GM23338 (cell line): ENCODE results near the gene FBXO2. TPM values are rescaled to one million over a fixed set of nuclear protein-coding genes. Genes with fewer than 3 reads are reported as not detected.

Experiments
- ATAC-seq: fragments of 200-7000 bp; cut with Tn5 transposase; 3 replicates; pipeline ENCODE4 v1.9.1; 2020
- DNase-seq: peaks from one replicate; pipeline ENCODE4 v3.0.0-alpha.2; 2015; ENCODE audit warnings: low spot score
- H2AFZ ChIP-seq: fragments of 200-600 bp; sonication (generic); 2 replicates; pipeline ENCODE4 v1.8.0; 2016; ENCODE audit warnings: antibody characterized with exemption, mild to moderate bottlenecking, moderate library complexity
- H3F3A ChIP-seq: fragments of 200-600 bp; sonication (generic); replicated peaks from 2 replicates; pipeline ENCODE4 v1.8.0; 2017; ENCODE audit warnings: antibody characterized with exemption, mixed run types, low read depth
- H3K27ac ChIP-seq: fragments of 200-600 bp; sonication (generic); 2 replicates; pipeline ENCODE4 v1.6.1; 2016; ENCODE audit warnings: low read depth
- H3K27me3 ChIP-seq: fragments of 200-600 bp; sonication (generic); 2 replicates; pipeline ENCODE4 v1.8.0; 2016; ENCODE audit warnings: mild to moderate bottlenecking, mixed run types, moderate library complexity; ENCODE audit not compliant: insufficient read depth
- H3K36me3 ChIP-seq: fragments of 200-600 bp; sonication (generic); 2 replicates; pipeline ENCODE4 v1.8.0; 2016; ENCODE audit warnings: mild to moderate bottlenecking; ENCODE audit not compliant: insufficient read depth
- H3K4me1 ChIP-seq: fragments of 200-600 bp; sonication (generic); 2 replicates; pipeline ENCODE4 v1.8.0; 2016; ENCODE audit warnings: mild to moderate bottlenecking, moderate library complexity; ENCODE audit not compliant: insufficient read depth
- H3K4me2 ChIP-seq: fragments of 200-600 bp; sonication (generic); 2 replicates; pipeline ENCODE4 v1.7.1; 2017; ENCODE audit warnings: mixed run types
- H3K4me3 ChIP-seq: fragments of 200-600 bp; sonication (generic); 2 replicates; pipeline ENCODE4 v1.6.1; 2016; ENCODE audit warnings: mixed run types
- H3K79me2 ChIP-seq: fragments of 200-600 bp; sonication (generic); replicated peaks from 2 replicates; pipeline ENCODE4 v1.8.0; 2017; ENCODE audit warnings: mild to moderate bottlenecking; ENCODE audit not compliant: insufficient read depth
- H3K9me2 ChIP-seq: fragments of 200-600 bp; sonication (generic); 2 replicates; pipeline ENCODE4 v1.8.0; 2017; ENCODE audit not compliant: insufficient read depth
- H4K20me1 ChIP-seq: fragments of 200-600 bp; sonication (generic); replicated peaks from 2 replicates; pipeline ENCODE4 v1.8.0; 2017; ENCODE audit warnings: mild to moderate bottlenecking; ENCODE audit not compliant: insufficient read depth
- H3K27ac Mint-ChIP-seq: 2 replicates; pipeline ENCODE4 v1.8.0; 2020; ENCODE audit warnings: inconsistent platforms, mild to moderate bottlenecking, moderate library complexity, mixed read lengths
- H3K27me3 Mint-ChIP-seq: 3 replicates; pipeline ENCODE4 v1.8.0; 2022; ENCODE audit warnings: low read depth, mild to moderate bottlenecking, moderate library complexity, mixed read lengths, inconsistent platforms; ENCODE audit not compliant: insufficient read depth, poor library complexity
- H3K36me3 Mint-ChIP-seq: 3 replicates; pipeline ENCODE4 v1.8.0; 2021; ENCODE audit warnings: low read depth, mild to moderate bottlenecking, inconsistent platforms, moderate library complexity, mixed read lengths
- H3K4me1 Mint-ChIP-seq: 3 replicates; pipeline ENCODE4 v1.8.0; 2020; ENCODE audit warnings: mild to moderate bottlenecking, inconsistent platforms, mixed read lengths
- H3K4me3 Mint-ChIP-seq: 3 replicates; pipeline ENCODE4 v1.8.0; 2021; ENCODE audit warnings: moderate library complexity, mild to moderate bottlenecking, inconsistent platforms, mixed read lengths
- H3K9me3 Mint-ChIP-seq: 3 replicates; pipeline ENCODE4 v1.8.0; 2020; ENCODE audit warnings: moderate library complexity, mild to moderate bottlenecking, inconsistent platforms, mixed read lengths
- CREB1 ChIP-seq: fragments of 250-450 bp; sonication (Bioruptor Pico); IDR thresholded peaks from 2 replicates; pipeline ENCODE4 v1.5.0; 2020; ENCODE audit warnings: low read depth, mild to moderate bottlenecking, moderate library complexity
- EZH2 ChIP-seq: fragments of 200-600 bp; sonication (generic); IDR thresholded peaks from one replicate; pipeline ENCODE4 v1.8.0; 2017; ENCODE audit warnings: antibody characterized with exemption, mild to moderate bottlenecking, low read depth; ENCODE audit not compliant: unreplicated experiment
- EZH2phosphoT487 ChIP-seq: fragments of 200-600 bp; sonication (generic); IDR thresholded peaks from one replicate; pipeline ENCODE4 v1.8.1; 2018; ENCODE audit warnings: antibody characterized with exemption; ENCODE audit not compliant: unreplicated experiment
- JUNB ChIP-seq: IDR thresholded peaks from one replicate; pipeline ENCODE4 v1.6.1; 2016; ENCODE audit warnings: antibody characterized with exemption; ENCODE audit not compliant: unreplicated experiment
- NANOG ChIP-seq: IDR thresholded peaks from 2 replicates; pipeline ENCODE4 v1.6.1; 2016; ENCODE audit warnings: antibody characterized with exemption, borderline replicate concordance
- POLR2AphosphoS5 ChIP-seq: IDR thresholded peaks from 2 replicates; pipeline ENCODE4 v1.6.1; 2016; ENCODE audit warnings: antibody characterized with exemption, low read depth
- STAT1 ChIP-seq: IDR thresholded peaks from one replicate; pipeline ENCODE4 v1.6.1; 2016; ENCODE audit warnings: antibody characterized with exemption; ENCODE audit not compliant: unreplicated experiment
- ZNF114 ChIP-seq: fragments of 250-450 bp; sonication (Bioruptor Pico); IDR thresholded peaks from 2 replicates; pipeline ENCODE4 v1.5.0; 2020; ENCODE audit warnings: mild to moderate bottlenecking, moderate library complexity
- ZNF331 ChIP-seq: fragments of 250-450 bp; sonication (Bioruptor Pico); IDR thresholded peaks from 2 replicates; pipeline ENCODE4 v1.5.0; 2020; ENCODE audit warnings: low read depth, mild to moderate bottlenecking, moderate library complexity
- polyA plus RNA-seq: library from polyadenylated mRNA; unstranded; fragments of >200 nt; fragmentation: Nextera tagmentation; extraction: Ambion mirVana; gene quantifications from 2 replicates; pipeline ENCODE4 v1.2.1, GENCODE V29; 2016
- total RNA-seq: library from RNA; depleted of rRNA; stranded (reverse); fragments of >200 nt; shearing (Covaris generic); gene quantifications from 2 replicates; pipeline ENCODE4 v1.2.3, GENCODE V29; 2014
- TF ChIP-seq, protein P1 (sequence below): IDR thresholded peaks from one replicate; pipeline ENCODE4 v1.6.1; 2018; ENCODE audit warnings: antibody characterized with exemption; ENCODE audit not compliant: unreplicated experiment
- TF ChIP-seq, protein P2 (sequence below), 2 experiments: fragments of 200-600 bp in 1 of 2; sonication (generic) in 1 of 2; conservative IDR thresholded peaks; 2 replicates each; pipeline versions ENCODE4 v1.5.1 to v1.6.1; 2016 to 2017; ENCODE audit warnings: antibody characterized with exemption in 2 of 2, low read depth in 2 of 2, mild to moderate bottlenecking in 2 of 2, moderate library complexity in 1 of 2
- TF ChIP-seq, protein P3 (sequence below): IDR thresholded peaks from 2 replicates; pipeline ENCODE4 v1.6.1; 2016; ENCODE audit warnings: antibody characterized with exemption

Gene FBXO2
- total and polyA plus RNA-seq, 2 experiments from 2014 or later, result 44.4 to 84.6 TPM

DNA sequence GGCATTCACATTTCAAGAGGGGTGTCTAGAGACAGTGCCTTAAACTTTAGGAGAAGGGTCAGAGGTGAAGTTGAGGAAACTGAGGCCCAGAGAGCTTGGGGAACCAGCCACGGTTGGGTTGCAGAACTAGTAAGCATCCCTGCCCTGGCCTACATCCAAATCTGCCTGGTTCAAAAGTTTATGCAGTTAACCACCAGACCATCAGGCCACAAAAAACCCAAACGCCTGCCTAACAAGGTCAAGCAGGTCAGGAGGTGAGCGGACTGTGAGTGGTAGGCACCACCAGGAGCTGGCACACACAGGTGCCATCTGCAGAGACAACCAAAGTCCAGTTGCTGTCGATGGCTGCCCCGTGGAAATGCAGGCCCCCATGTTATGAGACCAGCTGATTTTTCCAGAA, 51.2 kb downstream of the FBXO2 start:
- H3K9me2 ChIP-seq, result no peaks in the 10 kb centered on the region
- H4K20me1 ChIP-seq, result no peaks in the 10 kb centered on the region
- no peak overlapping the region for H3K4me2 ChIP-seq
- Mint-ChIP-seq H3K27me3 (peaks cover 5% of the 10 kb centered on the region), H3K36me3 (peaks cover 2% of the 10 kb centered on the region; the same call in 1 of the 3 replicates), H3K27ac (no peak overlapping the region), H3K4me3 (no peak overlapping the region), H3K4me1 (peaks cover 10% of the 10 kb centered on the region), H3K9me3 (peaks cover 7% of the 10 kb centered on the region)
- no peak overlapping the region for H3K27ac ChIP-seq
- no peak for DNase-seq
- H3K27me3 ChIP-seq, result no peaks in the 10 kb centered on the region
- no peaks in the 10 kb centered on the region for H3F3A ChIP-seq
- ATAC-seq, result no peak
- H3K79me2 ChIP-seq, result no peaks in the 10 kb centered on the region
- H3K36me3 ChIP-seq, result no peaks in the 10 kb centered on the region
- no peak overlapping the region for H3K4me3 ChIP-seq
- TF ChIP-seq JUNB (no peak), POLR2AphosphoS5 (no peak), CREB1 (CRISPR knock-in tag) (no peak), EZH2 (no peak), STAT1 (no peak), EZH2phosphoT487 (no peak), NANOG (no peak), ZNF331 (CRISPR knock-in tag) (no peak)
- TF ChIP-seq, protein P1, sequence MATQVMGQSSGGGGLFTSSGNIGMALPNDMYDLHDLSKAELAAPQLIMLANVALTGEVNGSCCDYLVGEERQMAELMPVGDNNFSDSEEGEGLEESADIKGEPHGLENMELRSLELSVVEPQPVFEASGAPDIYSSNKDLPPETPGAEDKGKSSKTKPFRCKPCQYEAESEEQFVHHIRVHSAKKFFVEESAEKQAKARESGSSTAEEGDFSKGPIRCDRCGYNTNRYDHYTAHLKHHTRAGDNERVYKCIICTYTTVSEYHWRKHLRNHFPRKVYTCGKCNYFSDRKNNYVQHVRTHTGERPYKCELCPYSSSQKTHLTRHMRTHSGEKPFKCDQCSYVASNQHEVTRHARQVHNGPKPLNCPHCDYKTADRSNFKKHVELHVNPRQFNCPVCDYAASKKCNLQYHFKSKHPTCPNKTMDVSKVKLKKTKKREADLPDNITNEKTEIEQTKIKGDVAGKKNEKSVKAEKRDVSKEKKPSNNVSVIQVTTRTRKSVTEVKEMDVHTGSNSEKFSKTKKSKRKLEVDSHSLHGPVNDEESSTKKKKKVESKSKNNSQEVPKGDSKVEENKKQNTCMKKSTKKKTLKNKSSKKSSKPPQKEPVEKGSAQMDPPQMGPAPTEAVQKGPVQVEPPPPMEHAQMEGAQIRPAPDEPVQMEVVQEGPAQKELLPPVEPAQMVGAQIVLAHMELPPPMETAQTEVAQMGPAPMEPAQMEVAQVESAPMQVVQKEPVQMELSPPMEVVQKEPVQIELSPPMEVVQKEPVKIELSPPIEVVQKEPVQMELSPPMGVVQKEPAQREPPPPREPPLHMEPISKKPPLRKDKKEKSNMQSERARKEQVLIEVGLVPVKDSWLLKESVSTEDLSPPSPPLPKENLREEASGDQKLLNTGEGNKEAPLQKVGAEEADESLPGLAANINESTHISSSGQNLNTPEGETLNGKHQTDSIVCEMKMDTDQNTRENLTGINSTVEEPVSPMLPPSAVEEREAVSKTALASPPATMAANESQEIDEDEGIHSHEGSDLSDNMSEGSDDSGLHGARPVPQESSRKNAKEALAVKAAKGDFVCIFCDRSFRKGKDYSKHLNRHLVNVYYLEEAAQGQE, result no peak
- TF ChIP-seq, protein P2, sequence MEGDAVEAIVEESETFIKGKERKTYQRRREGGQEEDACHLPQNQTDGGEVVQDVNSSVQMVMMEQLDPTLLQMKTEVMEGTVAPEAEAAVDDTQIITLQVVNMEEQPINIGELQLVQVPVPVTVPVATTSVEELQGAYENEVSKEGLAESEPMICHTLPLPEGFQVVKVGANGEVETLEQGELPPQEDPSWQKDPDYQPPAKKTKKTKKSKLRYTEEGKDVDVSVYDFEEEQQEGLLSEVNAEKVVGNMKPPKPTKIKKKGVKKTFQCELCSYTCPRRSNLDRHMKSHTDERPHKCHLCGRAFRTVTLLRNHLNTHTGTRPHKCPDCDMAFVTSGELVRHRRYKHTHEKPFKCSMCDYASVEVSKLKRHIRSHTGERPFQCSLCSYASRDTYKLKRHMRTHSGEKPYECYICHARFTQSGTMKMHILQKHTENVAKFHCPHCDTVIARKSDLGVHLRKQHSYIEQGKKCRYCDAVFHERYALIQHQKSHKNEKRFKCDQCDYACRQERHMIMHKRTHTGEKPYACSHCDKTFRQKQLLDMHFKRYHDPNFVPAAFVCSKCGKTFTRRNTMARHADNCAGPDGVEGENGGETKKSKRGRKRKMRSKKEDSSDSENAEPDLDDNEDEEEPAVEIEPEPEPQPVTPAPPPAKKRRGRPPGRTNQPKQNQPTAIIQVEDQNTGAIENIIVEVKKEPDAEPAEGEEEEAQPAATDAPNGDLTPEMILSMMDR (conservative IDR thresholded peaks at IDR 0.05; ENCODE audit: low read depth in 2 of 2), result no peak
- H3K4me1 ChIP-seq, result no peaks in the 10 kb centered on the region
- H2AFZ ChIP-seq, result peak overlapping the region; percentile 72; the same call in 1 of the 2 replicates

DNA sequence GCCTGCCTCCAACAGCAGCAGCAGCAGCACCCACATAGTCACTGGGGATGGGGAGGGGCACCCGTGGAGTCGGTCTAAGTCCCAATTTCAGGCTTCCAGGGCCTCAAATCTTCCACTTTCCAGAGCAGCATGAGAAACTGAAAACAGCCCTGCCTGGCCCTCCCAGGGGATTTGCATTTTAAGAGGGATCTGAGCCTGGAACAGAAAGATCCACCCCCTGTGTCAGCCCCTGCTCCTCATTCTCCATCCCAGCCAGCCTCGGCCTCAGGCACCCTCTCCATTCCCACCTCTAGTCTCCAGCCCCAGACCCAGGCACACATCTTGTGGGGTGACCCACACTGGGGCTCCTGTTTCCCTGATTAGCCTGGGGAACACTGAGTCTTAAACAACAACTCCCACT, 51.8 kb downstream of the FBXO2 start:
- H3K4me1 Mint-ChIP-seq, result peaks cover 10% of the 10 kb centered on the region
- no peak overlapping the region for H3K27ac Mint-ChIP-seq
- no peak for TF ChIP-seq EZH2phosphoT487
- TF ChIP-seq, protein P1, result no peak
- no peak for TF ChIP-seq STAT1
- TF ChIP-seq, protein P3, sequence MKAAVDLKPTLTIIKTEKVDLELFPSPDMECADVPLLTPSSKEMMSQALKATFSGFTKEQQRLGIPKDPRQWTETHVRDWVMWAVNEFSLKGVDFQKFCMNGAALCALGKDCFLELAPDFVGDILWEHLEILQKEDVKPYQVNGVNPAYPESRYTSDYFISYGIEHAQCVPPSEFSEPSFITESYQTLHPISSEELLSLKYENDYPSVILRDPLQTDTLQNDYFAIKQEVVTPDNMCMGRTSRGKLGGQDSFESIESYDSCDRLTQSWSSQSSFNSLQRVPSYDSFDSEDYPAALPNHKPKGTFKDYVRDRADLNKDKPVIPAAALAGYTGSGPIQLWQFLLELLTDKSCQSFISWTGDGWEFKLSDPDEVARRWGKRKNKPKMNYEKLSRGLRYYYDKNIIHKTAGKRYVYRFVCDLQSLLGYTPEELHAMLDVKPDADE, result no peak
- no peak for TF ChIP-seq NANOG
- TF ChIP-seq EZH2, result no peak
- no peak for TF ChIP-seq POLR2AphosphoS5
- TF ChIP-seq, protein P2 (conservative IDR thresholded peaks at IDR 0.05; ENCODE audit: low read depth in 2 of 2), result no peak
- no peak for TF ChIP-seq ZNF114 (CRISPR knock-in tag)

More for the DNA sequence above, 51.8 kb downstream of the FBXO2 start:
- Histone ChIP-seq H3K27ac (no peak overlapping the region), H3K79me2 (no peaks in the 10 kb centered on the region), H3K27me3 (no peaks in the 10 kb centered on the region), H3K9me2 (no peaks in the 10 kb centered on the region), H3K4me1 (no peaks in the 10 kb centered on the region), H3F3A (no peaks in the 10 kb centered on the region), H3K36me3 (no peaks in the 10 kb centered on the region), H4K20me1 (no peaks in the 10 kb centered on the region), H2AFZ (peak overlapping the region; percentile 72), H3K4me3 (no peak overlapping the region), H3K4me2 (no peak overlapping the region)
- peak; percentile 73 for ATAC-seq
- H3K4me3 Mint-ChIP-seq, result no peak overlapping the region
- H3K27me3 Mint-ChIP-seq, result peaks cover 4% of the 10 kb centered on the region
- no peak for DNase-seq
- H3K36me3 Mint-ChIP-seq, result no peaks in the 10 kb centered on the region
- peaks cover 5% of the 10 kb centered on the region; the same call in 2 of the 3 replicates for H3K9me3 Mint-ChIP-seq
